Glomerular visceral epithelial cell (primary cell): Measurements from ENCODE around the gene PHF12.
A peak's percentile ranks its signal among the peaks of the same experiment; 100 is the strongest.

Source experiments
- DNase-seq: peaks from one replicate; pipeline ENCODE4 v3.0.0-alpha.2; 2016; ENCODE audit errors: extremely low spot score

Gene PHF12

GRCh38 chr17:28975031-28975430 is 23.7 kb upstream of the PHF12 start:
- DNase-seq = no peak

GRCh38 chr17:28974451-28974850 is 23.1 kb upstream of the PHF12 start:
- no peak for DNase-seq

GRCh38 chr17:28973425-28973824 is 22.1 kb upstream of the PHF12 start:
- DNase-seq = peak; percentile 34

- no peak for DNase-seq
Observed at GRCh38 chr17:28972437-28972836, 21.1 kb upstream of the PHF12 start.

GRCh38 chr17:28970879-28971278 is 19.6 kb upstream of the PHF12 start:
- DNase-seq = no peak

- no peak for DNase-seq
Observed at GRCh38 chr17:28969706-28970393, 18.5 kb upstream of the PHF12 start.

- no peak for DNase-seq
Observed at GRCh38 chr17:28968914-28969295, 17.6 kb upstream of the PHF12 start.

GRCh38 chr17:28968231-28968913 is 17.1 kb upstream of the PHF12 start:
- DNase-seq = no peak

- DNase-seq = no peak
Observed at GRCh38 chr17:28967221-28968135, 16.2 kb upstream of the PHF12 start.

- no peak for DNase-seq
Observed at GRCh38 chr17:28963841-28964240, 12.5 kb upstream of the PHF12 start.

- no peak for DNase-seq
Observed at GRCh38 chr17:28963055-28963611, 11.8 kb upstream of the PHF12 start.

- no peak for DNase-seq
Observed at GRCh38 chr17:28961391-28961790, 10.1 kb upstream of the PHF12 start.

GRCh38 chr17:28960256-28961061 is 9.1 kb upstream of the PHF12 start:
- no peak for DNase-seq

GRCh38 chr17:28959471-28959871 is 8.2 kb upstream of the PHF12 start:
- no peak for DNase-seq

- DNase-seq = no peak
Observed at GRCh38 chr17:28958820-28959455, 7.6 kb upstream of the PHF12 start.

- no peak for DNase-seq
Observed at GRCh38 chr17:28957992-28958355, 6.7 kb upstream of the PHF12 start.

GRCh38 chr17:28957277-28957991 is 6.1 kb upstream of the PHF12 start:
- no peak for DNase-seq

- no peak for DNase-seq
Observed at GRCh38 chr17:28956861-28957260, 5.5 kb upstream of the PHF12 start.

GRCh38 chr17:28956112-28956511 is 4.8 kb upstream of the PHF12 start:
- DNase-seq = no peak

- DNase-seq = no peak
Observed at GRCh38 chr17:28955408-28955807, 4.1 kb upstream of the PHF12 start.
